Liver (tissue), 9 donors: ENCODE measurements around the gene SHISA3. TPM values are rescaled to one million over a fixed set of nuclear protein-coding genes. Genes with fewer than 3 reads are reported as not detected.
A peak's percentile ranks its signal among the peaks of the same experiment; 100 is the strongest.

Source experiments
- DNase-seq: peaks from one replicate; pipeline ENCODE4 v3.0.0-alpha.2; 2017; ENCODE audit warnings: low spot score
- H3K27ac ChIP-seq, 2 donors: one replicate each; pipeline ENCODE4 v1.7.0; 2013; ENCODE audit warnings: inconsistent platforms in 2 of 2, low read length in 2 of 2, control low read depth in 1 of 2, low read depth in 1 of 2, mild to moderate bottlenecking in 1 of 2
- H3K27me3 ChIP-seq, 4 donors: one replicate each; pipeline versions ENCODE4 v1.6.1 to v1.7.0; 2013; ENCODE audit warnings: low read length in 3 of 4, inconsistent platforms in 1 of 4, mild to moderate bottlenecking in 1 of 4, moderate library complexity in 1 of 4; ENCODE audit not compliant: control insufficient read depth in 4 of 4, insufficient read depth in 4 of 4
- H3K36me3 ChIP-seq, 4 donors: one replicate each; pipeline versions ENCODE4 v1.6.1 to v1.7.0; 2013; ENCODE audit warnings: low read length in 3 of 4, mild to moderate bottlenecking in 3 of 4, low read depth in 1 of 4, moderate library complexity in 1 of 4; ENCODE audit not compliant: control insufficient read depth in 4 of 4, insufficient read depth in 3 of 4
- H3K4me1 ChIP-seq, 4 donors: one replicate each; pipeline versions ENCODE4 v1.6.1 to v1.7.0; 2013; ENCODE audit warnings: low read length in 3 of 4, mild to moderate bottlenecking in 3 of 4, moderate library complexity in 1 of 4; ENCODE audit not compliant: control insufficient read depth in 4 of 4, insufficient read depth in 4 of 4
- H3K4me3 ChIP-seq, 3 donors: one replicate each; pipeline versions ENCODE4 v1.6.1 to v1.7.0; 2013; ENCODE audit warnings: low read length in 3 of 3, control low read depth in 1 of 3, low read depth in 1 of 3, mild to moderate bottlenecking in 1 of 3
- H3K9ac ChIP-seq, 2 donors: one replicate each; pipeline ENCODE4 v1.7.0; 2013; ENCODE audit warnings: low read length in 2 of 2, mild to moderate bottlenecking in 2 of 2, moderate library complexity in 2 of 2, control low read depth in 1 of 2, low read depth in 1 of 2
- H3K9me3 ChIP-seq, 4 donors: one replicate each; pipeline versions ENCODE4 v1.6.1 to v1.7.0; 2013; ENCODE audit warnings: low read length in 3 of 4; ENCODE audit not compliant: control insufficient read depth in 4 of 4
- ATF3 ChIP-seq: IDR thresholded peaks from 2 replicates; pipeline ENCODE4 v1.6.1; 2016; ENCODE audit warnings: antibody characterized with exemption
- CTCF ChIP-seq: fragments of 150-350 bp; IDR thresholded peaks from 2 replicates; pipeline ENCODE4 v1.5.1; 2017; ENCODE audit warnings: improper control_type of control experiment, low read depth, low read length; ENCODE audit not compliant: missing input control
- EGR1 ChIP-seq, 2 donors: IDR thresholded peaks; 2 replicates each; pipeline ENCODE4 v1.6.1; 2016 to 2018; ENCODE audit warnings: antibody characterized with exemption in 2 of 2, low read depth in 2 of 2
- FOXA1 ChIP-seq: IDR thresholded peaks from 2 replicates; pipeline ENCODE4 v1.6.1; 2016; ENCODE audit warnings: antibody characterized with exemption
- FOXA2 ChIP-seq: IDR thresholded peaks from 2 replicates; pipeline ENCODE4 v1.6.1; 2016; ENCODE audit warnings: antibody characterized with exemption
- GABPA ChIP-seq, 2 donors: IDR thresholded peaks in 1 of 2; conservative IDR thresholded peaks in 1 of 2; 2 replicates each; pipeline ENCODE4 v1.6.1; 2016; ENCODE audit warnings: antibody characterized with exemption in 2 of 2, mild to moderate bottlenecking in 1 of 2, moderate library complexity in 1 of 2
- HNF4A ChIP-seq, 2 donors: conservative IDR thresholded peaks; 2 replicates each; pipeline ENCODE4 v1.6.1; 2016; ENCODE audit warnings: antibody characterized with exemption in 2 of 2, mild to moderate bottlenecking in 2 of 2
- HNF4G ChIP-seq: IDR thresholded peaks from 2 replicates; pipeline ENCODE4 v1.6.1; 2016; ENCODE audit warnings: antibody characterized with exemption
- MAX ChIP-seq: IDR thresholded peaks from 2 replicates; pipeline ENCODE4 v1.6.1; 2016; ENCODE audit warnings: antibody characterized with exemption
- NR2F2 ChIP-seq: IDR thresholded peaks from 2 replicates; pipeline ENCODE4 v1.6.1; 2016; ENCODE audit warnings: antibody characterized with exemption
- RAD21 ChIP-seq, 2 donors: IDR thresholded peaks; 2 replicates each; pipeline ENCODE4 v1.6.1; 2016; ENCODE audit warnings: antibody characterized with exemption in 2 of 2, mild to moderate bottlenecking in 2 of 2
- RXRA ChIP-seq, 2 donors: IDR thresholded peaks; 2 replicates each; pipeline ENCODE4 v1.6.1; 2017 to 2018; ENCODE audit warnings: antibody characterized with exemption in 2 of 2, mild to moderate bottlenecking in 1 of 2
- SP1 ChIP-seq: IDR thresholded peaks from 2 replicates; pipeline ENCODE4 v1.6.1; 2018; ENCODE audit warnings: antibody characterized with exemption, mild to moderate bottlenecking
- TAF1 ChIP-seq: conservative IDR thresholded peaks from 2 replicates; pipeline ENCODE4 v1.6.1; 2016; ENCODE audit warnings: antibody characterized with exemption, mild to moderate bottlenecking
- YY1 ChIP-seq: IDR thresholded peaks from 2 replicates; pipeline ENCODE4 v1.6.1; 2016; ENCODE audit warnings: antibody characterized with exemption, mild to moderate bottlenecking
- WGBS: extraction: QIAGEN DNeasy Blood & Tissue Kit; methylation state at CpG from one replicate; pipeline ENCODE4 v1.1.7; 2013; 5-methylcytosine and 5-hydroxymethylcytosine counted together
- polyA plus RNA-seq, 2 donors: library from polyadenylated mRNA; stranded (reverse) in 1 of 2; unstranded in 1 of 2; fragments of 200-250 nt in 1 of 2; fragments of >200 nt in 1 of 2; fragmentation: Nextera tagmentation in 1 of 2; extraction: Ambion mirVana in 1 of 2; gene quantifications; one replicate each; pipeline versions ENCODE4 v1.2.1 to v1.2.3, GENCODE V29; 2013 to 2015
- total RNA-seq, 2 donors: library from RNA; depleted of rRNA; stranded (reverse); fragments of >200 nt; gene quantifications; one replicate each; pipeline ENCODE4 v1.2.3, GENCODE V29; 2014
- donor health status: healthy.
- donor health status: healthy.
- donor health status: healthy.
- donor health status: healthy.
- donor health status: healthy.

The SHISA3 gene
- total RNA-seq (under 1 TPM; 0.25 to 0.56 TPM), polyA plus RNA-seq (under 1 TPM in 1 of 2 donors, not detected in 1; 0.63 TPM)

- whole genome bisulfite sequencing: 4% methylated on average over 61 of the region's 61 CpGs
- no peak within 1 kb of the TSS for H3K9ac ChIP-seq
- H3K27me3 ChIP-seq: peaks cover 2 to 22% (median 11%) of the 10 kb centered on the region in 4 donors
- DNase-seq: no peak
- H3K4me1 ChIP-seq: peaks cover 16 to 29% (median 19%) of the 10 kb centered on the region in 4 donors
- no peaks in the 10 kb centered on the region for H3K36me3 ChIP-seq
- no peak for TF ChIP-seq SP1
- no peak for TF ChIP-seq CTCF
- TF ChIP-seq HNF4G: no peak
- no peak for TF ChIP-seq ATF3
- no peak for TF ChIP-seq FOXA2
- no peak for TF ChIP-seq RXRA (IDR thresholded peaks at IDR 0.05)
- TF ChIP-seq FOXA1: no peak
- no peak for TF ChIP-seq EGR1 (IDR thresholded peaks at IDR 0.05; ENCODE audit: low read depth in 2 of 2)
- no peak for TF ChIP-seq YY1
- no peak for TF ChIP-seq TAF1
- TF ChIP-seq HNF4A (conservative IDR thresholded peaks at IDR 0.05): no peak
- TF ChIP-seq RAD21 (IDR thresholded peaks at IDR 0.05): no peak
- TF ChIP-seq GABPA (IDR thresholded peaks at IDR 0.05 in 1 of 2, conservative IDR thresholded peaks at IDR 0.05 in 1 of 2): no peak
- peak within 1 kb of the TSS; percentile 5 to 45 (median 23) for H3K4me3 ChIP-seq
- H3K9me3 ChIP-seq: no peaks in the 10 kb centered on the region
- H3K27ac ChIP-seq: no peak within 1 kb of the TSS
These were observed at the start of gene SHISA3 for GRCh38 chr4:42396752-42397634. Gene SHISA3, plus strand, starts transcription at chr4:42397488. Its CDS starts 569 bp downstream, at chr4:42398057.

- H3K4me3 ChIP-seq: no peak overlapping the region
- H3K27ac ChIP-seq: no peak overlapping the region
- TF ChIP-seq EGR1 (IDR thresholded peaks at IDR 0.05; ENCODE audit: low read depth in 2 of 2) (no peak), FOXA2 (no peak), RXRA (IDR thresholded peaks at IDR 0.05) (no peak), NR2F2 (no peak), MAX (no peak), ATF3 (no peak), CTCF (no peak), GABPA (IDR thresholded peaks at IDR 0.05 in 1 of 2, conservative IDR thresholded peaks at IDR 0.05 in 1 of 2) (no peak)
- WGBS: 77% methylated on average over 2 of the region's 2 CpGs
- no peaks in the 10 kb centered on the region for H3K27me3 ChIP-seq
- no peaks in the 10 kb centered on the region for H3K36me3 ChIP-seq
- H3K4me1 ChIP-seq: no peaks in the 10 kb centered on the region
- DNase-seq: no peak
- no peaks in the 10 kb centered on the region for H3K9me3 ChIP-seq
- no peak overlapping the region for H3K9ac ChIP-seq
These were observed 49.0 kb upstream of the SHISA3 start for GRCh38 chr4:42348247-42348646.
